Esophagus squamous epithelium (tissue), 5 donors: ENCODE results near the gene MOSMO. TPM values are rescaled to one million over a fixed set of nuclear protein-coding genes. Genes with fewer than 3 reads are reported as not detected.
"Not testable (repeated sequence)": the region's sequence is repeated elsewhere in the genome, so short reads cannot be mapped to it uniquely, and the experiment has no call there.

Source experiments
- DNase-seq: peaks from one replicate; lab custom pipeline; 2025; lab: John Stamatoyannopoulos, UW
- H3K27ac ChIP-seq, 4 donors: fragments of 200-600 bp; sonication (generic); one replicate each; pipeline ENCODE4 v1.5.1; 2016 to 2019; ENCODE audit warnings: mild to moderate bottlenecking in 1 of 4
- H3K27me3 ChIP-seq, 4 donors: fragments of 200-600 bp; sonication (generic); 1 replicate in 3 of 4; 2 replicates in 1 of 4; pipeline versions ENCODE4 v1.5.1 to v1.6.0; 2017 to 2021; ENCODE audit warnings: antibody characterized with exemption in 1 of 4
- H3K36me3 ChIP-seq, 3 donors: fragments of 200-600 bp; sonication (generic); one replicate each; pipeline ENCODE4 v1.5.1; 2016 to 2019
- H3K4me1 ChIP-seq, 3 donors: fragments of 200-600 bp; sonication (generic); one replicate each; pipeline ENCODE4 v1.5.1; 2017 to 2019
- H3K4me3 ChIP-seq, 4 donors: fragments of 200-600 bp; sonication (generic); 1 replicate in 3 of 4; 2 replicates in 1 of 4; pipeline ENCODE4 v1.5.1; 2016 to 2019; ENCODE audit warnings: mild to moderate bottlenecking in 2 of 4, moderate library complexity in 1 of 4
- H3K9me3 ChIP-seq, 3 donors: fragments of 200-600 bp; sonication (generic); one replicate each; pipeline ENCODE4 v1.5.1; 2016 to 2019
- CTCF ChIP-seq, 6 experiments: fragments of 450-650 bp in 4 of 6; fragments of 200-600 bp in 2 of 6; sonication (generic) in 2 of 6; IDR thresholded peaks; one replicate each; pipeline ENCODE4 v1.5.1; 2016 to 2019; ENCODE audit warnings: antibody characterized with exemption in 6 of 6, mild to moderate bottlenecking in 4 of 6, moderate library complexity in 4 of 6
- POLR2A ChIP-seq, 4 donors: fragments of 450-650 bp; IDR thresholded peaks; one replicate each; pipeline ENCODE4 v1.6.1; 2017; ENCODE audit warnings: antibody characterized with exemption in 4 of 4, mild to moderate bottlenecking in 4 of 4, moderate library complexity in 3 of 4
- WGBS, 2 donors: methylation state at CpG; one replicate each; pipeline ENCODE4 v1.1.5; 2018; 5-methylcytosine and 5-hydroxymethylcytosine counted together
- intact Hi-C: fragments of 100-400 bp; cut with DNase I; formaldehyde crosslinking; loops from one replicate; pipeline ENCODE4 v1.15.0; 2022
- total RNA-seq, 4 donors: library from RNA; depleted of rRNA; stranded (reverse); fragments of >200 nt; gene quantifications; one replicate each; pipeline ENCODE4 v1.1.0, GENCODE V29; 2016
- donor health status: DM: yes; HTN: yes; CAD: no.

Gene MOSMO
- total RNA-seq, 4 donors from 2014 or later, result 4.5 to 18.9 (median 12.5) TPM

GRCh38 chr16:22022151-22022550 lies 14.2 kb downstream of the MOSMO start:
- intact Hi-C loops, result no loop called here
- Histone ChIP-seq H3K9me3 (no peaks in the 10 kb centered on the region), H3K27me3 (no peaks in the 10 kb centered on the region), H3K27ac (no peak overlapping the region), H3K4me1 (peaks cover 0 to 27% (median 4%) of the 10 kb centered on the region in 3 donors), H3K36me3 (no peaks in the 10 kb centered on the region), H3K4me3 (no peak overlapping the region)
- WGBS, 2 donors, result 89 to 98% methylated on average over 5 of the region's 5 CpGs
- no peak for TF ChIP-seq CTCF (IDR thresholded peaks at IDR 0.05)
- no peak for DNase-seq

- Histone ChIP-seq H3K27ac (no peak overlapping the region), H3K4me1 (peaks cover 0 to 32% (median 10%) of the 10 kb centered on the region in 3 donors), H3K9me3 (no peaks in the 10 kb centered on the region), H3K4me3 (no peak overlapping the region), H3K27me3 (no peaks in the 10 kb centered on the region), H3K36me3 (no peaks in the 10 kb centered on the region)
- 35 to 90% methylated on average over 1 of the region's 1 CpG for WGBS, 2 donors
- intact Hi-C loops, result no loop called here
- no peak for DNase-seq
- no peak for TF ChIP-seq POLR2A (IDR thresholded peaks at IDR 0.05)
- TF ChIP-seq CTCF (IDR thresholded peaks at IDR 0.05), result no peak
Measured at GRCh38 chr16:22023505-22023904, 15.6 kb downstream of the MOSMO start.

- peaks cover 0 to 26% (median 10%) of the 10 kb centered on the region in 3 donors for H3K4me1 ChIP-seq
- H3K36me3 ChIP-seq, H3K4me3 ChIP-seq, H3K27me3 ChIP-seq, intact Hi-C loops, H3K9me3 ChIP-seq, DNase-seq, H3K27ac ChIP-seq: not testable (repeated sequence)
- WGBS, 2 donors, result 92 to 95% methylated on average over 3 to 4 of the region's 4 CpGs
Measured at GRCh38 chr16:22024785-22025184, 16.9 kb downstream of the MOSMO start.

- H3K36me3 ChIP-seq, result peaks cover 0 to 8% (median 0%) of the 10 kb centered on the region in 3 donors
- no peaks in the 10 kb centered on the region for H3K9me3 ChIP-seq
- WGBS, 2 donors, result 60 to 95% methylated on average over 2 of the region's 2 CpGs
- peaks cover 0 to 26% (median 10%) of the 10 kb centered on the region in 3 donors for H3K4me1 ChIP-seq
- no peak overlapping the region for H3K4me3 ChIP-seq
- intact Hi-C loops, result no loop called here
- TF ChIP-seq CTCF (IDR thresholded peaks at IDR 0.05) (no peak), POLR2A (IDR thresholded peaks at IDR 0.05) (no peak)
- no peak for DNase-seq
- H3K27me3 ChIP-seq, result no peaks in the 10 kb centered on the region
- peak overlapping the region in 2 of 4 donors; percentile 58 for H3K27ac ChIP-seq
Measured at GRCh38 chr16:22027633-22028032, 19.7 kb downstream of the MOSMO start.

GRCh38 chr16:22029632-22030031 lies 21.7 kb downstream of the MOSMO start:
- Histone ChIP-seq H3K9me3 (no peaks in the 10 kb centered on the region), H3K4me1 (peaks cover 0 to 26% (median 10%) of the 10 kb centered on the region in 3 donors), H3K36me3 (peaks cover 0 to 9% (median 0%) of the 10 kb centered on the region in 3 donors), H3K4me3 (no peak overlapping the region), H3K27me3 (no peaks in the 10 kb centered on the region), H3K27ac (no peak overlapping the region)
- DNase-seq, result no peak
- TF ChIP-seq CTCF (IDR thresholded peaks at IDR 0.05) (no peak), POLR2A (IDR thresholded peaks at IDR 0.05) (no peak)
- WGBS, 2 donors, result 83 to 86% methylated on average over 4 of the region's 4 CpGs
- intact Hi-C loops, result no loop called here
